Loucy (cell line): Measurements from ENCODE around the gene SLC7A8.

Experiments
- CTCF ChIP-seq: fragments of 200-600 bp; sonication (generic); conservative IDR thresholded peaks from 2 replicates; pipeline ENCODE4 v1.5.1; 2014; ENCODE audit warnings: mild to moderate bottlenecking, antibody characterized with exemption, low read length
- EZH2phosphoT487 ChIP-seq: fragments of 200-600 bp; IDR thresholded peaks from 2 replicates; pipeline ENCODE4 v1.6.1; 2018; ENCODE audit warnings: antibody characterized with exemption, mild to moderate bottlenecking, moderate library complexity, borderline replicate concordance

GRCh38 chr14:23147676-23148075, 35.8 kb downstream of the SLC7A8 start:
- TF ChIP-seq CTCF (no peak), EZH2phosphoT487 (no peak)
